Stimulated activated CD8-positive, alpha-beta memory T cell treated with anti-CD3 and anti-CD28 coated beads, Interleukin-12 subunit alpha, Interleukin-12 subunit beta, amount 100 ng/mL, for 1 hour (primary cell): ENCODE measurements around the gene TAS1R2.

ENCODE experiments used
- DNase-seq: peaks from one replicate; pipeline ENCODE4 v3.0.0-alpha.2; 2020; ENCODE audit warnings: low read depth

TAS1R2 gene

GRCh38 chr1:18802231-18802630 lies 57.2 kb downstream of the TAS1R2 start:
- DNase-seq = no peak

GRCh38 chr1:18800258-18800657 lies 59.2 kb downstream of the TAS1R2 start:
- DNase-seq = no peak

- no peak for DNase-seq
These were observed 60.0 kb downstream of the TAS1R2 start for GRCh38 chr1:18799454-18799853.

- no peak for DNase-seq
These were observed 60.5 kb downstream of the TAS1R2 start for GRCh38 chr1:18798946-18799345.

- DNase-seq = no peak
These were observed 60.9 kb downstream of the TAS1R2 start for GRCh38 chr1:18798533-18798932.

GRCh38 chr1:18796950-18797349 lies 62.5 kb downstream of the TAS1R2 start:
- DNase-seq = no peak

GRCh38 chr1:18795002-18795689 lies 64.3 kb downstream of the TAS1R2 start:
- DNase-seq = no peak

- DNase-seq = no peak
These were observed 64.9 kb downstream of the TAS1R2 start for GRCh38 chr1:18794561-18794960.

GRCh38 chr1:18794051-18794450 lies 65.4 kb downstream of the TAS1R2 start:
- DNase-seq = no peak

GRCh38 chr1:18793164-18793563 lies 66.3 kb downstream of the TAS1R2 start:
- no peak for DNase-seq

GRCh38 chr1:18792747-18793146 lies 66.7 kb downstream of the TAS1R2 start:
- no peak for DNase-seq
